Cerebellar nuclear complex (tissue), 1 donor: ENCODE results near the gene NOXA1.

Experiments
- DNase-seq, 2 experiments: peaks; one replicate each; lab custom pipeline; 2025; lab: John Stamatoyannopoulos, UW

The NOXA1 gene

DNA sequence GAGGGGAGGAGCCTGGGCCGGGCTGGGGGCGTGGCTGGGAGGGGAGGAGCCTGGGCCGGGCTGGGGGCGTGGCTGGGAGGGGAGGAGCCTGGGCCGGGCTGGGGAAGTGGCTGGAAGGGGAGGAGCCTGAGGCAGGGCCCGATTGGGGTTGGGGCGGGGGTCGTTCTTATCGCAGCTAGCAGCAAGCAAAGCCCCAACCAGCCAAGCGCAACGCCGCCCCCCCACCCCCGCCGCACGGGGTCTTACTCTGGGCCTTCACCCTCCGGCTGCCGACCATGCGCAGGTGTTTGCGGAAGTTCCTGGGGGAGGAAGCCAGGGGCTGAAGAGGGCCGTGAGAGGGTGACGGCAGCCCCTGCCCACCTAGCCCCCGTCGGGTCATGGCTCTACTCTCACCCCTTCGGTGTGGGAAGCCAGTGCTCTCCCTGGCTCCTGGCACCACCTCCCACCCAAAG, 31.0 kb downstream of the NOXA1 start:
- DNase-seq: no peak

DNA sequence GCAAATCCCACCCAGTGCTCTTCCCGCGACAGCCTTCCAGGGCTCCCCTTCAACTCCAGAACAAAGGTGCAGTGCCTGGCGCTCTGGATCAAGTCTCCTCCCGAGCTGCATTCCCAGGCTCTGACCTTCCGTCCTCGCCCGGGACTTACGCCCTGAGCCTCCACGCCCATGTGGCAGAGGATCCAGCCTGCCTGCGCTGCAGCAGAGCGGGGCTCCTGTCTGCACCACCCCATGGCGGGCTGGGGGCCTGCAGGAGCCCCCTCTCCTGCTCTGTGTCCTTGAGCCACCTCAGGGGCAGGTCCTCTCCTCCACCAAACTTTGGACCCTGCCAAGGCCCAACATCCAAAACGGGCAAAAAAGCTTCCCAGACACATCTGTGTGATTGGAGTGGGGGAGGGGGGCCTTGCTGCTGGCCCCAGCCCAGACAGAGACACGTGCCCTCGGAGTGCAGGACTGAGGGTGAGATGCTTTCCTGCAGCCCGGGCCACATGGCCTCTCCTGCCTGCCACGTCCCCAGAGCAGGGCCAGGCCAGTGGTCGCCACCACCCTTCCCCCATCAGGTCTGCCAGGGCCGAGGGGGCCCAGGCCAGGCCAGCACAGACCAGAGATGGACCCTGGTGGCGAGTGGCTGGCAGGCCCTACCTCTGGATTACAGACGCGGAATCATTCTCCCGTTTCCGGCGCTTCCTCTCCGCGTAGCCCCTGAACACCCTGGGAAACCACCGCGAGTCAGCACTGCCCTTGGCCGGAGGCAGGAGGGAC, 31.6 kb downstream of the NOXA1 start:
- DNase-seq: no peak

DNA sequence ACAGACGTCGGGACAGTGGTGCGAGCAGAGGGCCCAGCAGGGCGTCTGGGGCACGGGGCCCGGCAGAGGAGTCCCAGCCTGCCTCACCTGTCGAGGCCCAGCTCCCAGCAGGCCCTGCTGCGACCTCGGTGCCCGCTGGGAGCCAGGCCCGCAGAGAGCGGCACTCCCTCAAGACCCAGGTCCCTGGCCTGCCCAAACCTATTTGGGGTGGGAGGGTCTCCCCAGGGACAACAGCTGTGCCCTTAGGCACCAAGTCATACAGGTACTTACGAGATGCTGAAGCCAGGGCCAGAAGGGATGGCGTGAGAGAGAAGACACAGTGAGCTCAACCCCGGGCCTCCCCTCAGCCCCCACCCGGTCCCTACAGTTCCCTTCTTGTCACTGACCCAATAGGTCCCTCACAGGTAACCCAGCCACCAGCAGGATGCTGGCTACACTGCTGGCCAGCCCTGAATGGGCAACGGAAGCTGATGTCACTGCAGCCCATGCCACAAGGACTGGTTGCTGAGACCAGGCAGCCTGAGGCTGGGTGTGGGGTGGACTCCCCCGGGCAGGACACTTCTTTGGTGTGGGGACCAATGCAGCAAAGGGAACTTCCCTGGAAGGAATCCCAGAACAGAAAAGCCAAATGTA, 32.3 kb downstream of the NOXA1 start:
- no peak for DNase-seq

DNA sequence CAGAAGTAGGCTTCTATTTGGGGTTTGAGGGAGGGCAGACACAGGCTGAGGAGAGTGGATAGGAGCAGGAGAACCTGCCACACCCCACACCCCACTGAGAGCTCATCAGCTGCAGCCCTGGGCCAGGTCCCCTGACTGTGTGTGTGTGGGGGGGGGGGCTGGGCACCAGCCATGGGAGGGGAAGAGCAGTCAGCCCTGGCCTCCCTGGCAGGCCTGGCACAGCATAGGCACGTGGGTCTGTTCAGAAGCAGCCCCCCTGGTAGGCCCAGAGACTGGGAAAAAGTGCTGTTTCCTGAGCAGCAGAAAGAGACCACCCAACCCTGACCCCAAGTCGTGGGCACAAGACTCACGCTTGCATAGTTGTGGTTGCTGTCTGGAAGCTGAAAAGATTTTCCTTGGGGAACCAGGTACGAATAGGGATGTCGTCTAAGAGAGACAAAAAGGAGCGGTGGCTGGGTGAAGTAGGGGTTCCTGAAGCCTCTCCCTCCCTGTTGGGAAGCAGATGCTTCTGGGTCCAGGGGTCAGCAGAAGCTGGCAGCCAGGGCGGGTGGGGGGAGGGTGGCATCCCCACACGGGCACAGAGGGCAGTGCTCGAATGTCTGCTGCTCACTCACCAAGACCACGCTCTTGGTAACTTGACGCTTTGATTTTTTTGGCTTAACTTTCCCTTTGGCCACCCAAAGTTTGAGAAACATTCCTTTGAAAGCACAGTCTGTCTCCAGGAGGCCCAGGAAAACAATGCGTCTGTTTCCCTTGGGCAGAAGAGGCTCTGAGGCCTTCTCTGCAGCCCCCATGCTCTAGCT, 33.1 kb downstream of the NOXA1 start:
- no peak for DNase-seq

DNA sequence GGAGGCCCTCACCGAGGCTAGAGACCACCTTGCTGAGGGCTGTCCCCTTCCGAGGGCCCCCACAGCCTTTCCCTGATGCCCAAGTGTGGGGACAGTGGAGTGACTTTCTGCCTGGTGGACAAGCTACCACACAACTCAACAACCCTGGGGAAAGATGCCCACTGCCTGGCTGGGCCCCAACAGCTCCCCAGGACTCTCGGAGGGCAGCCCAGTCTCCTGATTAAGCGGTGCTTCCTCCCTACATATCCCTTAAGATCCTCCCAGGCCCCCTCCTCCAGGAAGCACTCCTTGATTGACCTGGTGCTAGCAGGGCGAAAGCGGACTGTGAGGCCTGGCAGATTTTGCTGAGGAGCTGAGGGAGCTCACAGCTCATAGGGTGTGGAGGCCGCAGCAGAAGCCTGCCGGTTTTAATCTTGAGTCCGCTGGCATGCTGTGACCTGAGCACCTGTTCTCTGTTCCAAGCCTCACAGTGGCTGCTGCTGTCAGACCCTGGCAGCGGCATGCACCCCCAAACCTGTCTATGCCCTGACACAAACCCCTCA, 33.7 kb downstream of the NOXA1 start:
- no peak for DNase-seq

DNA sequence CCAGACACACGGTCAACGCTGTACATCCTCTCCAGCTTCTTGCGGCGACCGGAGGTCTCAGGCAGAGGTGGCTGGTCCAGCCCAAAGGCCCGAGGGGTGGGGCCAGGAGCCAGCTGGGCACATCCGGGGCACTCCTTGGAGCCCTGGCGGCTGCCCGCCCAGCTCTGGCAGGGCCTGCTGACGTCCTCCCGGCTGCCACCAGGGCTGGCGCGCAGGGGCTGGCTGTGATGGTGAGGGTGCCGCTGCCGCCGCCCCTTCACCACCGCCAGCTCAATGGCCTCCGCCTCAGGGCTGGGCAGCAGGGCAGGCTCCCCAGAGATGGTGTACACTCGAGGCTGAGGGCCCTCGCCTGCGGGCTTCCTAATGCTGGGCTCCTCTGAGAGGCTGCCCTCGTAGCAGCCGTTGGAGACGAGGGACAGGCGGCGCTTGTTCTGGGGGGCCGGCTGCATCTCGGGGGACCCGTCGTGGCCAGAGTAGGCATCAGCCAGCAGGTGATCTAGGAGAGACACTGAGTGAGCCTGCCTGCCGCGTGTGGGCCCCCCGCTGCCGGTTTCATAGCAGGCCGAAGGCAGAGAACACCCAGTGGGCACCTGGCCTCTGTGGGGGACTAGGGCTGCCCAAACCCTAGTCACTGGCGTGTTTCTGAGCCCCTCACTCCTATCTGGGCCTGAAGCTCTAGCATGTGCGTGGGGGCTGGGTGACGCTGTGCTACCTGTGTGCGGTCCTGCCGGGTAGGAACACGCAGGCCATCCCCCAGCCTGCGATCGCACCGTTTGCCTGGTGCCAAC, 34.4 kb downstream of the NOXA1 start:
- DNase-seq: no peak

DNA sequence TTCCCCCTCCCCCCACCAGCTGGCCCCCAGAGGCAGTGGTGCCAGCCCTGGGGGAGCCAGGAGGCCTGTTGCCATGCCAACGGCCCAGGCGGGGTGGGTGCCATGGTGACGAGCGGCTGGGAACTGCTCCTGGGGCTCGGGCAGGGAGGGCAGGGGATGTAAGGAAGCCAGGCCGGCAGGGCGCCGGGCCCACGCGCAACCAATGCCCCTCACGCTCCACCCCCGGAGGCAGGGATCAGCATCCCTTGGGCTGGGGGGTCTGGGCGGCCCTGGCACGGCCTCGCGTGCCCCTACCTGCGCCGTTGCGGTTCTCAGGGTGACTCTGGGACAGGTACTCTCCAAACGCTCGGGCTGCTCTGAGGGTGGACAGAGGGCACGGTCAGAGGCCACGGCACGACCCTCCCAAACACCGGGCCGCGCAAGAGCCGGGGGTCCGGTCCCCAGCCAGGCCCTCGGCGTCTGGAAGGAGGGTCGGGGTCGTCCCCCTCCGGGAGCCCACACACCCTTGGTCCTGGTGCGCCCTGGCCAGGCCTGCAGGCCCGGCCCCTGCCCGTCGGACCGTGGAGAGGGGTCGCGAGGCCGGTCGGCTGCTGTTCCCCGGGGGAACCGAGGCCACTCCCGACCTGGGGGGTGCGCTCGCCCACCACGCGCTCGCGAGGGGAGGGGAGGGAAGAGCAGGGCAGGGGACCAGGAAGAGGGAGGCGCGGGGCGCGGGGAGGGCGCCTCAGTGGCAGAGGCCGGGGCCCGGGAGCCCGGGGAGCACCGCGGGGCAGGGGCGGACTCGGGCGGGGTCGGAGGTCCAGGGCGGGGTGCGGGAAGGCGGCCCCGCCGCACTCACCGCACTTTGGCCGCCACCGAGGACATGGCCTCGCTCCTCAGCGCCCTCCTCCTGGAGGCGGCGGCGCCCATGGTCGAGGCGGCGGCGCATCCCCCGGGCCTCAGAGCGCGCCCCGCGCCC, 35.3 kb downstream of the NOXA1 start:
- no peak for DNase-seq

DNA sequence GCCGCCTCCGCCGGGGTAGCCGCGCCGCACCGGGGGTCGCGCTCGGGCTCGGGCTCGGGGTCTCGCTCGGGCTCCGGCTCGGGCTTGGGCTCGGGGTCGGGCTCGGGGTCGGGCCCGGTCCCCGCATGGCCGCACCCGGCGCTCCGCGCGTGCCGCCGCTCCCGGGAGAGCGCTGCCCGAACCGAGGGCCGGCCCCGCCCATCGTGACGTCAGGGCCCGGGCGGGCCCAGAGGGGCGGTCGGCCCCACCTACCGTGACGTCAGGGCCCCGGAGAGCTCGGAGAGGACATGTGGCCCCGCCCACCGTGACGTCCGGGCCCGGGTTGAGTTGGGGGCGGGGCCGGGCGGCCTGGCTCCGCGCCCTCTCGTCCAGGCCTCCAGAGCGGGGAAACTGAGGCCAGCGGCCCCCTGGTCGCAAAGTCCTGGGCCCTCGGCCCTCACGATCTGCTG, 36.0 kb downstream of the NOXA1 start, which contains the start of gene NSMF:
TSS of gene NSMF (minus strand) at position 183 of the 449 bp plus-strand sequence. CDS start 232 bp downstream, outside the sequence.
- DNase-seq: peak in 1 of 2 experiments; percentile 6

DNA sequence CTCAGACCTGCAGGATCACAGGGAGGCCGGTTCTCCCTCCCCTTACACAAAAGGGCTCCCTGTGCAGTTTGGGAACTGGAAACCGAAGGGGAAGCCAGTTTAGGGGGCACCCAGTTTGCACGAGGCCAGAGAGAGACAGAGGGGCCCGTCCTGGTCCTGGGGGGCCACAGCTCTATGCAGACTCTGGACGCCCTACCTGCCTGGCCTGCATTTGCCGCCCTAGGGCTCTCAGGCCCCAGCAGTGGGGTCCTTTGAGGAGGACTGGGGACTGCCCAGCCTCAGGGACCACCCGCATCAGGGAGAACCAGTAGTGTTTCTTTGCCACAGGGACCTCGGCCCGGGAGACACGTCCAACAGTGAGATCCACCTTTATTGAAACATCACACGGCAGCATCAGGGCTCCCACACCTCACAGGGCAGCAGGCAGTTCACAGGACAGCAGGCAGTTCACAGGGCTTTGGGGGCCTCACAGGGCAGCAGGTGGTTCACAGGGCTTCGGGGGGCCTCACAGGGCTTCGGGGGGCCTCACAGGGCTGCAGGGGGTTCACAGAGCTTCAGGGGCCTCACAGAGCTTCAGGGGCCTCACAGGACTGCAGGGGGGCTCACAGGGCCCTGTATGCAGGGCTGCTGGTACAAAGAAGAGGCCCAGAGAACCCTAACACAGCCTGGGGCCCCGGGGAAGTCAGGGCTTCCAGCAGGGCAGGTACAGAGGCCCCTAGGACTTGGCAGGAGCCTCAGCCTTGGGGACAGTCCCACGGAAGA, 36.6 kb downstream of the NOXA1 start:
- DNase-seq: no peak

DNA sequence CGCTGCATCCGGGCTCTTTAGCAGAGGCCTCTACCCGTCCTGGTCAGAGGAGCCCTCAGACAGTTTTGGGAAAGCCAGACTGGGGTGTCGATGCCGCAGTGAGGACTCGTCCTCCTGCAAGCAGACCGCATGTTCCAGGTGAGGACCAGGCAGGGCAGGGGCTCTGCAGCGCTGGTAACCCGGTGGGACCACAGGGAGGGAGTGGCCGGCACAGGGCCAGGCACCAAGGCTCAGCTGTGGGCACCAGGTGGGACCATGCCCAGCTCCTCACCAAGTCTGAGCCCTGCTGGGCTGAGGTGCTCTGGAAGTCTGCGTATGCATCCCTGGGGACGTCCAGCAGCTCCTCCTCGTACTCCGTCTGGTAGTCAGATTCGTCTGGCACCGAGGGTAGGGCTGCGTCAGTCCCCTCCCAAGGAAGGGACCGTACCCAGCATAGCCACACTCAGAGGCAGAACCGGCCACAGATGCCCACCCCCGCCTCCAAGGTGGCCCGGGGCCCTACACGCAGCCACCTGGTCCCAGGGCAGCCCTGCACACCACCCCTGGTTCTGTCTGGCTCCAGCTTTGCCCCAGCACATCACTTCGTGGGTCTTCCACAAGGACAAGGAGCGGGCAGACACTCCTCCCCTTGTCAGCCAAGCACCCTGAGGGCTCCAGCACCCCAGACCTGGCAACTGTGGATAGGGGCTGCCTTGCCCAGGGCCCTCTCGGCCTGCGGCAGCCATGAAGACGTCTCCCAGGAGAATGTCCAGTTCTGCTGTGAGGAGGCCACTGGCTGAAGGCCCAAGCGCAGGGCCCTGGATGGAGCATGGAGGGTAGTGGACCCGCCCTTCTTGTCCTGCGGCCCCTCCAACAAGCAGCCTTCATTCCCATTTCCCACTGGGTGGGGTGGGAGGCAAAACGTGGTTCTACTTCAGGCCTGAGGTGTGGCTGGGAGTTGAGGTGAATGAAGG, 37.4 kb downstream of the NOXA1 start:
- no peak for DNase-seq

DNA sequence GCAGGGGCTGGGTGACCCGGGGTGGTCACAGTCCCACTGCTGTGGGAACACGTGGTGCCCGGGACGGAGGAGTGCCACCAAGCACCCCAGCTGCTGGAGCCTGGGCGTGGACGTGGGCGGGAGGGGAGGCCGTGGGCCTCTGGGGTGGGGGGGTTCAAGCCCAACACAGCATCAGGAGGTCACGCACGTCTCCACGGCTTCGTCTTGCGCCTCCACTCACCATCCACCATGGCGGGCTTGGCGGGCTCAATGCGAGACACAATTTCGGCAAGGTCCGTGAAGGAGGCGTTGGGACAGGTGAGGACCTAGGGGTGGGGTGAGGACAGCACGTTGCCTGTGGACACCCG, 38.1 kb downstream of the NOXA1 start:
- no peak for DNase-seq

DNA sequence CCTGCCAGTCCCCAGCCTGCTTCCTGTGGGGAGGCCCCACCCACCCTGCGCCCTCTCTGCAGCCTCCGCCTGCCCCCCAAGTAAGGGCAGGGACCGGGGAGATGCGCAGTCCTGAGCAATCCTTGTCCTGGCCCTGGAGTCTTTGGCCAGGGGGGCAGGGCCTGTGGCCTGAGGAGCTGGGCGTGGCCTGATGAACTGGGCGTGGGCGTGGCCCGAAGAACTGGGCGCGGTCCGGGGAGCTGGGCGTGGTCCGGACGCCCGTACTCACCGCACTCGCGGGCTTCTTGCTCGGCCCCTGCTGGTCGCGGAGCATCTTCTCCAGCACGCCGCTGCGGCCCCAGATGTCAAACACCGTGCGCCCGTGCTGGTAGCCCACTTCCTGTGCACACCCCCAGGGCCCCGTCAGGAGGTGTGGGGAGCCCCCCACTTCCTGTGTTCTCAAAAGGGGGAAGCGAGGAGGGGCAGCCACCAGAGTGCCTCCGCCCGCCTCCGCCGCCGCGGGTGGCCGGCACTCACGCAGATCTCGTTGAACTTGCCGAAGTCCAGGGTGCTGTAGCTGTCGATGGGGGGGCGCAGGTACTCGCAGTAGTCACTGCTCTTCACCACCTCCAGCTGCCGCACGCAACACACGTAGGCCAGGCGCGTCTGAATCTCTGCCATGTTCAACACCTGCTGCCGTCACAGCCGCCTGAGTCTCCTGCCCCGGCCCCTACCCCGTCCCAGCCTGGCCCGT, 38.6 kb downstream of the NOXA1 start:
- DNase-seq: no peak

DNA sequence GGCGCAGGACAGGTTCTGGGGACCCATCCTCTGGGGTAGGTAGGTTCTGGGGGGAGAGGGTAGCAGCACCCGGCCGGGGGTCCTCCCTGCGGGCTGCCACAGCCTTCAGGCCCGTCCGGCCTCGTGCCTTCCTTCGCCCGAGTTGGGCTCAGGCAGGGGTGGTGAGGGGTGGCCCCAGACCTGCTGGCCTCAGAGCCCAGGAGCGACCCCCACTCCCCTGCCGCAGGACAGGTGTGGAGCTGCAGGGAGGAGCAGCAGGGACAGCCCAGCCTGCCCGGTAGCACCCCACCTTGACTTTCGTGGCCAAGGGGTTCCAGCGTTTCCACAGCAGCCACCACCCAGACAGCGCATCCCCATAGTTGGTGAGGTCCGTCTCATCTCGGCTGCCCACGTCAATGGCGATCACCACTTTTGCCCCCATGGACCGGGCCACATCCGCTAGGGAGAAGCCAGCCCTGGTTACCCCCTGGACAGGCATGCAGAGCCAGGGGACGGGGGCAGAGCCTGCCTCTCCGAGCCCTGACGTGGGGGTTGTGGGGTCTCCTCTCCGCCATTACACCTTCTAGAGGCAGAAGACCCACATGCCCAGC, 39.3 kb downstream of the NOXA1 start:
- no peak for DNase-seq

DNA sequence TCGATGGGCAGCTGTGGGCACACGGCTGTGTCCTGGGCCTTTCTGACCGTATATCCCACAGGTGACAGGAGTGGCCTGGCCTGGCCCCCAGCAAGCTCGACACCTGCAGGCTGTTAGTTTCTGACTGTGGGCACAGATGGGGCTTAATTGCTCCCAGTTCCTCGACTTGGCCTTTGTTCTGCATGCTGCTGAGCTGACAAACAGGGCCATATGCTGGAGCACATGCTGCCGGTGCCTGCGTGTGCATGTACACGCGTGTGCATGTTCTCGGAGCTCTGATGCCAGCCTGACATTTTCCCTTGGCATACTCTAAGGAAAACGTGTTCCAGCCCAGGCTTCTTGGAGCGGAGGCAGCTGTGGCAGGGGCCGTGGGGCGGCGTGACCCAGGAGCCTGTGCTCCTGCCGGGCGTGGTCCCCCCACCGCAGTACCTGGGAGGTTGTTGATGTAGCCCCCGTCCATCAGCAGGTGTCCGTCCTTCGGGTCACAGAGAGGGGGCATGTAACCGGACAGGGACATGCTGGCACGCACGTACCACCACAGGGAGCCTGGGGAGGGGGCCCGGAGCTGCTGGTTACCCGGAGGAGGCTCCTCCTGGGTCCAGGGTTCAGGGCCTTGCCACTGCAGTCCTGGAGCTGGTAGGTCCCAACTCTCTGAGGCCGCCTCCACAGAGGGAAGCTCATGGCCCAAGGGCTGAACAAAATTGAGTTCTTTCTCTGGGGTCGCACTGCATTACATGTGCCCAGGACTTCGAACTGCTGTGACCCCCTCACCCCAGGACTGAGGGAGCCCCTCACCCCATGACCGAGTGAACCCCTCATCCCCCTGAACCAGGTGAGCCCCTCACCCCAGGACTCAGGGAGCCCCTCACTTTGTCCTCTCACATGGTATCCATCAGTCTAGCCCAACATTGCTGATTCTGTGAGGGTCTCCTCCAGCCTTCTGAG, 40.1 kb downstream of the NOXA1 start:
- peak in 1 of 2 experiments; percentile 83 for DNase-seq

DNA sequence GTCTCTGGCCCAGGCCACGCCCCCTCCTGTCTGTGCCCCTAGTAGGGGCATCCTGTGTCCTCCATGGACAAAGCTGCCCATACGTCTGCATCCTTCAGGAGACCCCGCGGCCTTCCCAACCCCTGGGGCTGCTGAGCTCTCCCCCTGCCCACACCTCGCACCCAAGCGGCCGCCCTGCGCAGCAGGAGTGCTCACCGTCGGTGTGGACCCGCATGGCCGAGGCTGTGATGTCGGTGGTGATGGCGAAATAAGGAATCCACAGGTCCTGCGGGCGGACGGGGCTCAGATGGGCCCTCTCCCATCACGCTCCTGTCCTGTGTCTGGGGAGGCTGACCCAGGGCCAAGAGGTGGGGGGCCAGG, 40.7 kb downstream of the NOXA1 start:
- no peak for DNase-seq

DNA sequence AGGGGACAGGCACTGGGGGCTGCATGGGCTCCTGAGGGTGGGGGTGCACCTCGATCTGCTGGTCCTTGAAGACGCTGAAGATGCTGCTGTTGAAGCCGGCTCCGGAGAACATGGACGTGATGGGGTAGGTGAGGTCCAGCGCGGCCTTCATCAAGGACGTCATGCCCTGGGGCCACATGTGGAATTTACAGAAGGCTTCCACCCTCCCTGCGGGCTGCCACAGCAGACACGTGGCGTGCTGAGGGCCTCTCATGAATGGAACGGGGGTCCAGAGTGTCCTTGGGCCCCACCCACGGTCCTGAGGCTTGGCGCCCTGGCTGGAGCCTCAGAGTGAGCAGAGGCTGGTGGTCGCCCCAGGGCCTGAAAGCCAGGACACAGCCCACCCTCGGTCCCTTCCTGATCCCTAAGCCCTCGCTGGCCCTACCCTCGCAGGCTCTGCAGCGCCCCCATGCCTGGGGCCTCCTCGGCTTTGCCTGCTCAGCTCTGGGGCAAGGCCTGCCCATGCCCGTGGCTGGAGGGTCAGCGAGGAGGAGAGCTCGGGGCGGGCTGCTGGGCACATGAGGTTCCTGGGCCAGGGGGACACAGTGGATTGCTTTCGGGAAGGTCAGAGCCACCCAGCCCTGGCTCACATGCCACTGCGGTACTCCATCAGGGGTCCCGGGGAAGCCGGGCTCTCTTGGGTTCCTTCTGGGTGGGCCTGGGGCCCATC, 41.3 kb downstream of the NOXA1 start:
- no peak for DNase-seq
